Islet of Langerhans (tissue), 1 donor: ENCODE measurements around the gene CMBL.
"Not testable (repeated sequence)": the region's sequence is repeated elsewhere in the genome, so short reads cannot be mapped to it uniquely, and the experiment has no call there.

Source experiments
- FAIRE-seq: peaks from one replicate; lab custom pipeline; 2011; peaks lifted over from hg19 to GRCh38; lab: Jason Lieb, UNC

Gene CMBL

DNA sequence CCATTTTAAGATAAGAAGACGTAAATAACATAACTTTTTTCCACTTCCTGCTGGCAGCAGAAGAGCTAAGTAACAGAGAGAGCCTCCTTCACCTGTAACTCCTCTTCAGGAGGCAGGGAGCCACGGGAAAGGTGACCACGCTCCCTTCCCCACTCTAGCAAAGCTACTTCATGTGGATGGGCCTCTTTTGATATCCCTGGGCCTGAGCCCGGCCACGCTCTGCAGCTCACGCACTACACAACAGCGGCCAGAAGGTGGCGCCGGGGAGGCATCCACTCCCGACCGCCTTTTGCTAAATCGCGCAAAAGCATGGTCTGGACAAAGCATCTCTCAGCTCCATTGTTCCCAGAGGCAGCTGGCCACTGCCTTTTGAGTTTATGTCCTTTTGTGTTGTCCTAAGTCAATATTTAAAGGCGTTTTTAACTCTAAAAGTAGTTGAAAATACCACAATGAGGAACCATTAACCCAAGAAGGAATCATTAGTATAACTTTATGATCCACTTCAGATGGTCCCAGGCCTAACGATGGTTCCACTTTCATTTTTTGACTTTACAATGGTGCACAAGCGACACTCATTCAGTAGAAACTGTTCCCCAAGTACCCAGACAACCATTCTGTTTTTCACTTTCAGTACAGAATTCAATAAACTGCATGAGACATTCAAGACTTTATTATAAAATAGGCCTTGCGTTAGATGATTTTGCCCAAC lies 23.6 kb downstream of the CMBL start:
- no peak for FAIRE-seq

DNA sequence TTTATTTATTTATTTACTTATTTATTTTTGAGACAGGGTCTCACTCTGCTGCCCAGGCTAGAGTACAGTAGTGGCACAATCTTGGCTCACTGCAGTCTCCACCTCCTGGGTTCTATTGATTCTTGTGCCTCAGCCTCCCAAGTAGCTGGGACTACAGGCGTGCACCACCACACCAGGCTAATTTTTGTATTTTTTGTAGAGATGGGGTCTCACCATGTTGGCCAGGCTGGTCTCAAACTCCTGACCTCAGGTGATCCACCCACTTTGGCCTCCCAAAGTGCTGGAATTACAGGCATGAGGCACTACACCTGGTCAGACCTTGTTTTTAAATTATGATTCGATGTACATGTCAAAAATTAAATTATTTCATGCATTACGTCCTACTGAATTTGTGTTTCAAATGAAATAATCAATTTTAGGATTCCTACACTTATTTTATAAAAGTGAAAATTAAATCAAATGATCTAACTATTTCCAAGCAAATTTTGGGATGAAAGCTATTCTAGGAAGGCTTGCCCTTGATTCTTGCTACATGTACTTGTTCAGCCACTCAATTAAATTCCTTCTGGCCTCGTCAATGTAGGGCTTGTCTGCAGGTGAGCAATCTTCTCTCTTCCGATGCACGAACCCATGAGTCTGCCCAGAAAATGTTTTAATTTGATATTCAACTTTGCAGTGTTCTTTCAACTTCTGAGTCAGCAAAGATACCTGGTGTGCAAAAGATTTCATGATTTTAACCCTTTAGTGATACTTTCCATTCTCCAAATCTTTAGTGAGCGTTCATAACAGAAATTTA lies 27.6 kb downstream of the CMBL start:
- no peak for FAIRE-seq

DNA sequence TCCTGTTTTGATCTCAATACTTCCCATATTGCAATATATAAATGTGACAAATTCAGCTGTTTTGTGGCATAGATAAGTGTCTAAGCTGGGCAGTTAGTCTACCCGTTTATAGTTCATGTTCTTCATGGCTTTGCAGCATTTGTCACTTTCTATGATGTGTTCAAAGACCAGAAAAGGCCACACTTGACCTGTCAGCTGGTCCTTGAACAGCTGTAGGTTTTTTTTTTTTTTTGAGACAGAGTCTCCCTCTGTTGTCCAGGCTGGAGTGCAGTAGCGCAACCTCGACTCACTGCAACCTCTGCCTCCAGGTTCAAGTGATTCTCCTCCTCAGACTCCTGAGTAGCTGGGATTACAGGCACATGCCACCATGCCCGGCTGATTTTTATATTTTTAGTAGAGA lies 28.4 kb downstream of the CMBL start:
- FAIRE-seq = no peak

DNA sequence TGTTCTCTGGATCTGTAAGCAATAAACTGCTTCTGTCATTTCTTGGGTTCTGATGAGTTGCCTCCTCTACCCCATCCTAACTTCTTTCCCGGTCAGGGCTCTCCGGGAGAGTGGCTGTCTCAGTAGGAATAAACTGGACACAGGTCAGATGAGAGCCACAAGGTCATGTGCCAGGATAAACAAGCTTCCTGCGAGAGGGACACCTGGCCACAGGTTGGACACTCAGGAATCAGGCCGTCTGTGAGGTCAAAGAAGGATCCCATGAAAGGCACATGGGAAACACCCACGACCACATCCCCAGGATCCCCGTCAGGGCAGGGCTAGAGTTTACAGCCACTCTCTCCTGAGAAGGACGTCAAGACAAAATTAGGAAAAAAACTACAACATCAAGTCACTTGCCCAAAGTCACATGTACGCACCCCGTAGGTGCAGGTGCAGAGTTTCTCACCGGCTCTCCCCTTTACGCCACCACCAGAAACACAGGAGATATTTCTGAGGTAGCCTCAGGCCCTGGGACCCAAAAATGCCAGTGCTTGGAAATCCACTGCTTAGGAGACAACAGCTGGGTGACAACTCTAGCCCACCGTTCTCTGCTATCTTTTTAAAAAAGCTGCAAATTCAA lies 28.9 kb downstream of the CMBL start:
- FAIRE-seq = no peak

DNA sequence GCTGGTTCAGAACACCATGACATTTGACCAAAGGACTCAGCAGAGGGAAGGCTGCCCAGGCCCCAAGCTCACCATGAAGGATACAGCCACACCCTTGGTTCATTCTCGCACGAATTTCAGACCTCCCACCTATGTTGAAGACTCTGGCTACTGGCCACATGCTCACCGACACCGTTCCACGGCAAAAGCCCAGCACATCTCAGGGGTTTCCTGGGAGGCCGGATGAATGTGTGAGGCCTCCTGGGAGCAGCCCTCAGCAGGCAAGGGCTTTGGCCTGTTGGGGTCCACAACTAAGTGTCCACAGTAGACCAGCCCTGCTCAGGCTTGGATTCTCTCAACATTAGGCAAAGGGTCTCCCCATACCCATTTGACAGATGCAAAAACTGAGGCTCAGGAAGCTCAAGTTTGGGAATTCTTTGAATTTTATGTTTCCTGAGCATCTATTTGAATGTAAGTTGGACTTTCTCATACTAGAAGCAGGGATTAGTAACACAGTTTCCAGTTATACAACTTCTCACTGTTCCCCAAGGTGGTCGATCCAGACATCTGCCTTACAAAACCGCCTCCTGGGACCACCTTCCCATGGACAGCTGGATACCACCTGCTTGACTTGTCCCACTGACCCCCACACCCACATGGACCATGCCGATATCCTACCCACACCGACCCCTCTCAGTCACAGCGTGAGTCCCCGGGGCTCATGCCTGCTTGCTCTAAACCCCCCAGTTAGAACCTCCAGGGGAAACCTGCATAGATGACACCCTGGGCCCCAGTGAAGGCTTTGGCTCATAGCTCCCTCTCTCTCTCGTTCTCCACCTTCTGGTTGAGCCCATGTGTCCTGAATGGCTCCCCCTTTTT lies 29.7 kb downstream of the CMBL start:
- no peak for FAIRE-seq

DNA sequence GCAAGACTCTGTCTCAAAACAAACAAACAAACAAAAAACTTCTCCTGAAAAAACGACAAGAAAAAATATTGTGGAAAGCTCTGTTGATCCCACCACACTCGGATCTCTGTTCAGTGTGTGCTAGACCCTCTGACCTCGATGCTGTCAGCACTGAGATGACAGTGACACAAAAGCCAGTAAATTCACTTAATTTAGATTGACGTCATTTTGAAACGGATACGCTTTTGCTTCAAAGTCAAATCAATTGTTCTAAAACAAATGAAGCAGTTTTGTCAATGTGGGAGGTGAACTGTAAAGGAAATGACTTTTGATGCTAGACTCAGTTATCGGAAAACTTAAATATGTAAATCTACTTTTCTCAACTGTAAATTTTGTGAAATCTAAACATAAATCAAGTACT lies 31.0 kb downstream of the CMBL start:
- no peak for FAIRE-seq

DNA sequence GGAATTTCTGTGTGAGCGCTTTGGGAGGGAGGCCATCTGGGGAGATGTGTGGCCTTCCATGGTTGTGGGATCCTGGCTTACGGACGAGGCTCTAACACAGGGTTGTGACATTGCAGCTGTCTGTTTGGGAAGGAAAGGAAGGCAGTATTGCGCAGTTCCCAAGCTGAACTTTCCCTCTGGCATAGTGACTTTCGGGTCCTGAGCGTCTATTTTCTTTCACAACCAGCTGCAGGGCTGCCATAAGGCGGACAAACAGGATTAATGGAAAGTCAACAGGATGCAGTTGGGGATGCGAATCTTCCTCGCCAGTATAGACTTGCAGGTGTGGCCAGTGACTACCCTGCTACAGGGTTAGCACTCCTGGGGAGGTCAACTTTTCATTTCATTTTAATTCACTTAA lies 31.7 kb downstream of the CMBL start:
- FAIRE-seq = no peak

DNA sequence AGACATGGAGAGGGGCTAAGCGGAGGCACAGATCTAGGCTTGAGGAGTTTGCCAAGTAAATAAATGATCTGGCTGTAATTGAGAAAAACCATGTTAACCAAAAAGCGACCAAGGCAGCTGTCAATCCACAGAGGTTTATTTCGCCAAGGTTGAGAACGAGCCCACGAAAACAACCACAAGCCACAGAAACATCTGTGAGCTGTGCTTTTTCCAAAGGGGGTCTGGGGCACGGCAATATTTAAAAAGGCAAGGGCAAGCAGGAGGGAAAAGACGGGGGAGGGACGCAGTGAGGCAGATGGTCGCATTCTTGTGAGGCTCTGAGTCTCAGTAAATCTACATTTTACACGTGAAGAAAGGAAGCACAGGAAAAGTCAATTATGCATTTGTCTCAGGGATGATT lies 32.2 kb downstream of the CMBL start:
- FAIRE-seq = no peak

DNA sequence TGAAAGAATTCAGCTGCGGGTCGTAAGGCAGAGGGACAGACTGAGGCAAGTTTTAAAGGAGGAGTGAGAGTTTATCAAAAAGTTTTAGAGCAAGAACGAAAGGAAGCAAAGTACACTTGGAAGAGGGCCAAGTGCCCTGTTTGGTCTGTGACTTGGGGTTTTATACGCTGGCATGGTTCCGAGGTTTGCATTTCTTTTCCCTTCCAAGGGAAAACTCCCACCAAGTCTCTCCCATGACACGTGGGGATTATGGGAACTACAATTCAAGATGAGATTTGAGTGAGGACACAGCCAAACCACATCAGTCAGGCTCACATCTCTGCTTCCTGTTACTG lies 34.9 kb downstream of the CMBL start:
- FAIRE-seq = not testable (repeated sequence)

DNA sequence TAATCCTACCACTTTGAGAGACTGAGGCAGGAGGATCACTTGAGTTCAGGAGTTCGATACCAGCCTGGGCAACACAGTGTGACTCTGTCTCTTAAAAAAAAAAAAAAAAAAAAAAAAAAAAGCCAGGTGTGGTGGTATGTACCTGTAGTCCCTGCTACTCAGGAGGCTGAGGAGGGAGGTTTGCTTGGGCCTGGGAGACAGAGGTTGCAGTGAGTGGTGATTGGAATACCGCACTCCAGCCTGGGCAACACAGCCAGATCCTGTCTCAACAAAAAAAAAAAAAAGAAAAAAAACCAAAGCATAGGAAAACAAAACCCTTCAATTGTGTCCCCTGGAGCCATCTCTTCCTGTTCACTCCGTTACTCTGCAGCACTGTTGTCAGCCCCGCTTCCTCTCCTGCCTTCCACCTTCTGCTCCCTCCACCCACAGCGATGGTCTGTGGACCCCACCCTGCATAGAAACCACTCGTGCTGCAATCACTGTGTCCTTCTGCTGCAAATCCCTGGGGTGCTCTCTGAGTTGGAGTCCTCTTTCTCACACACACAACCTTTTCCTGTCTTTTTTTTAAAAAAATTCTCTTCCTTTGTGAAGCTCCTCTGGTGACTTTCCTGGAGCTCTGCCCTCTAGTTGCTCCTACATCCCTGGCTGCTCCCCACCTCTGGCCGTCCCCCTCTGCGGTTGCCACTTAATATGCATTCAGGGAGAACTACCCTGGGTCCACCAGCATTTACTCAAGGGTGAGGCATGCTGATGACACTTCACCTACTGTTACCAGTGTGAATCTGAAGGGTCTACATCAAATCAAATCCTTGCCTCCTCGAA lies 35.4 kb downstream of the CMBL start:
- FAIRE-seq = no peak

DNA sequence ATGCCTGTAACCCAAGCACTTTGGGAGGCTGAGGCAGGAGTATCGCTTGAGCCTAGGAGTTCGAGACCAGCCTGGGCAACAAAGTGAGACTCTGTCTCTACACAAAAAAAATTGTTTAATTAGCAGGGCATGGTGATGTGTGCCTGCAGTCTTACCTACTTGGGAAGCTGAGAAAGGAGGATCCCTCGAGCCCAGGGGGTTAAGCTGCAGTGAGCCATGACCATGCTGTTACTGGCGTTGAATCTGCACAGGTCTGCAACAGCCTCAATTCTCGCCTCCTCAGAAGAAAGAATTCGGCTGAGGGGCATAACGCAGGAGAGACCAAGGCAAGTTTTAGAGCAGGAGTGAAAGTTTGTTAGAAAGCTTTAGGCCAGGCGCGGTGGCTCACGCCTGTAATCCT lies 39.6 kb downstream of the CMBL start:
- FAIRE-seq = no peak

DNA sequence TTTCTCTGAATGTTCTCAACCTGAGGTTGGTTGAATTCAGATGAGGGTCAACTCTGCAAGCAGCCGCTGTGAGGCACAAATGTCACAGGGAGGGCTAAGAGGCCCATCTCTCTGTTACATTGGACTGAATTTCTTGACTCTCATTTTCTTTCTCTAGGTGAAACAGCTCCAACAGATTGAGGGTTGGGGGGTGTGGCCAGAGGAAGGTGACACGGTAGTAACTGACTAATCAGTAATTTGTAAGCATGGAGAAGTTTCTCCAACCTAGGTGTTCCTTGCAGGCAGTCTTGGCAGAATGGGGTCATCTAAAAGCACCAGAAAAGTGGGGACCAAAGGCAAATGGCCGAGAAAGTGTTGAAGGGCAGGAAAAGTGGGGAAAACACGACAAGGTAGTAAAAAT lies 40.9 kb downstream of the CMBL start:
- no peak for FAIRE-seq

DNA sequence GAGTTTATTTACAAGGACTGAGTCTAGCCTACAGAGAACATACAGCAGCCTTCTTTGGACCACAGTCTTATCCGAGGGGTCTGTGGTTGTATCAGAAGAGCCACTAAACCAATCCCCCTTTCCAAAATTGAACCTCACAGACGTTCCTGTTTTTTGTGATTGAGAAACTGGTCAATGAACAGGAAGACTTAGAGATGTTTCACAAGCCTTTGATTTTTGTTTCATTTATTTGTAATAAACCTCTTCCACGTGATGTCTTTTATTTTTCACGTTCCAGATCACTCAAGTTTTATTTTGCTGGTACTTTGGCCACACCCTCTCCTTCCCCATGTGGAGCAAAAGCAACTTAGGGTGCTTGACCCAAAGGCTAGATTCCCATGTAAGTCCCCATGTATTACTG lies 41.6 kb downstream of the CMBL start:
- FAIRE-seq = no peak

DNA sequence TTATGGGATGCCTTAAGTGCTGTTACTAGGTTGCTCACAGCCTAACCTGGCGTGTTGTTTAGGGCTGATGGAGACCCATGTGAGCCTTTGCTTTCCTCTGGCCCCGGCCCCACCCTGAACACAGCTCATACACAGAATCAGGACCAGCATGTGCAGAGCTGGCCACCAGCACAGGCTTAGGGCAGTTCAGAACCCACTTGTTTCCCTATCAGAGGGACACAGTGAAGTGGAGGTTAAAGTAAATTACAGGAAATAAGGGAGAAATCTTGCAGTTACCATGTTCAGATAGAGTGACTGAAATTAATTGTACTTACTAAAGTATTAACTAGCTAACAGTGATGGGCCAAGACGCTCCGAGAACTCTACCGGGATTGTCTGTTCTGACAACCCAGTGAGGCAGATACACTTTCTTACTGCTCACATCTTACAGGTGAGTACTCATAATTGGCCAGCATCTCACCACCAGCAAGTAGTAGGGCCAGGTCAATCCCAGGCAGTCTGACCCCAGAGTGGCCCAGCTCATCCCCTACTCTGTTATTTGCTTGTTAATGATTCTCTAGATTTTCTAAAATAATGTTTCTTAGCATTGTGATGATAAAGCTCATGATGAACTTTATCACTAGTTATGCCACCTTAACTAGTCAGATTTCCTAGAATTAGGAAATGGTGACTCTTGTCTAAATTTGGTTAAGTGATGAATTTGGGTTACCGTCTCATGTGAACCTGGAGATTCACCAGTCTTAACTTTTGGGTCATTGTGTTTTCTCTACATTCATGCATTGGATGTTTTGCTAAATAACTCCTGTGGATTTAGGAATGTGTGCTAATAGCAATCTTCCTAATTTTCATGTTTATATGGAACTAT lies 42.2 kb downstream of the CMBL start:
- no peak for FAIRE-seq

DNA sequence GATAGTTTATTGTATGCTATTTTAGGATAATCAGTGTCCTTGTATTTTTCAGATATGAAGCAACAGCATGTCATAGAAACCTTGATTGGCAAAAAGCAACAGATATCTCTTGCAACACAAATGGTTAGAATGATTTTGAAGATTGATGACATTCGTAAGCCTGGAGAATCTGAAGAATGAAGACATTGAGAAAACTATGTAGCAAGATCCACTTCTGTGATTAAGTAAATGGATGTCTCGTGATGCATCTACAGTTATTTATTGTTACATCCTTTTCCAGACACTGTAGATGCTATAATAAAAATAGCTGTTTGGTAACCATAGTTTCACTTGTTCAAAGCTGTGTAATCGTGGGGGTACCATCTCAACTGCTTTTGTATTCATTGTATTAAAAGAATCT lies 43.1 kb downstream of the CMBL start:
- FAIRE-seq = no peak

DNA sequence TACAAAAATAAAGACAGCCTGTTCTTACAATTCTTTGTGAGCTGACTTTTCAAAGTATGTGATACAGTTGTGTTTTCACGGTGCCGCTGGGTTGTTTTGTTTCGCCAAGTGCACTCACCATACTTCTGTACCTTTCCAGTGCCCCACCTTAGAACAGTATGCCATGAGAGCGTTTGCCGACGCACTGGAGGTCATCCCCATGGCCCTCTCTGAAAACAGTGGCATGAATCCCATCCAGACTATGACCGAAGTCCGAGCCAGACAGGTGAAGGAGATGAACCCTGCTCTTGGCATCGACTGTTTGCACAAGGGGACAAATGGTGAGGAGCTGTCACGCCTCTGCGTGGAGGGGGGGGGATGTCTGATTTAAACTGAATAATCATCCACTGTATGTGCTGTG lies 44.7 kb downstream of the CMBL start:
- FAIRE-seq = no peak

DNA sequence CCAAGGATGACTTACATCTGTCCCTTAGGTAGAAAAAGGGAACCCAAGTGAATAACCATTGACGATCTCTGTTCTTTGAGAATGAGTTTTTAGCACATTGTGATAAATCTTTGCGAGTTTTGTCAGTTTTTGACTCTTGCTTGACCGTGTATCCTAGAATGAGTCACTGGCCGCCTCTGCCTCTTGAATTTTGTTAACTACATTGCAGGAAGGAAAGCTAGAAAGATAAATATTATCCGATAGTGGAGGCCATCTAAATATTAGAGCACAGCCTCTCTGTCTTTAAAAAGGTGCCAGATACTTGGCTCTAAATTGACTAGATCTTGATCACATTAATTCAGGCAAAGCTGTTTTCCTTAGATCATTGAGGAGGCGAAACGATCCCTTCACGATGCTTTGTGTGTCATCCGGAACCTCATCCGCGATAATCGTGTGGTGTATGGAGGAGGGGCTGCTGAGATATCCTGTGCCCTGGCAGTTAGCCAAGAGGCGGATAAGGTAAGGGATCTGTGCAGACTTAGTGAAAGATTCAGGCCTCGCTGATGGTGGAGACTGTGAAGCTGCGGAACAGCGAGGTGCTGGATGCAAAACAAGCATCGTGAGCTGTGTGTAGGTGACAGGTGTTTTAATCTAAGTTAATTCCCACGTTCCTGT lies 45.5 kb downstream of the CMBL start:
- no peak for FAIRE-seq

DNA sequence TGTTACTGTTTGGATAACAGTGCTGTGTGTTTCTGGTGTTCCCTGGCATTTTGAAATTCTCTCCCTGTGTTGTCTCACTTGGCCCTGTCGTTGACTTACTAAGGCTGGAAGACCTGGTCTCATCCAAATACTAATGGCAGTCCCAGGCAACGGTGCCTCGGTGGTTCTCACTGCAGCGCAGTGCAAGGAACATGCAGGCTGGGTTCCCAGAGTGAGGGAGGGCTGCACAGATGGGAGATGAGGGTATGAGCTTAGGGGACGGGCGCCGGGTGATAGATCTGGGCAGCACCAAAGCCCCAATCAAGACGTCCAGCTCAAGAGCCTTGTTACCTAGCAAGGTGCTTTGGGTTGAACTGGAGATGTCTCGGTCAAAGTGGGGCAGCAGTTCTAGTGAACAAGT lies 46.6 kb downstream of the CMBL start:
- no peak for FAIRE-seq

DNA sequence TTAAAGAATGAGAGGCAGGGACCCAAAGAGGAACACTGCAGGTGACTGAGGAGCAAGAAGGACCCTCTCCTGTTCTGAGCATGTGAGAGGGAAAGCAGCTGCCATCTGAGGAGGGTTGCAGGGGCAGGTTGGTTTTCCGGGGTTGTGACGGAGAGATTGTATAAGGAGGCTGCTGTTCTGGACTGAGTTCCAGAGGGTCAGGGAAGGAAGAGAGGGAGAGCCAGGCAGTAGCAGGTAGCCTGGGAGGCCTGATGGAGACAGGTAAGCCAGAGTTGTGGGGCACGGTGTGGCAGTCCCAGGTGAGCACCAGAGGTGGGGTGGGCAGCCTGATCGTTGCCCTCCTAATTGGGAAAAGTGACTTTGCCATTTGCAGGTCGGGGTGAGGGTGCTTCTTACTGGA lies 47.8 kb downstream of the CMBL start:
- no peak for FAIRE-seq

DNA sequence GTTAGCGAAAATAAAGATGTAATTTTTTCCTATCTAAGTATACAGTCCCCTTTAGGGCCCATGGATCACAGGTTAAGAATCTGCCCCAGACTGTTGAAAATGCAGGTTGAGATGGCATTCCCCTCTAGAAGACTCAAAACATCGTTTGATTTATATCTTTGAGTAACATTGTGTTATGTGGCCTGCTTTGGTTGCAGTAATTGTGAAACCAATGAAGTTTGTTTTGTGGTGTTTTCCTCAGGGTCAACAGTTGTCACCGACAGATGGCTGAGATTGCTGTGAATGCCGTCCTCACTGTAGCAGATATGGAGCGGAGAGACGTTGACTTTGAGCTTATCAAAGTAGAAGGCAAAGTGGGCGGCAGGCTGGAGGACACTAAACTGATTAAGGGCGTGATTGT lies 49.8 kb downstream of the CMBL start:
- no peak for FAIRE-seq
